ENCODE data around the gene SEPTIN10. TPM values are rescaled to one million over a fixed set of nuclear protein-coding genes. Genes with fewer than 3 reads are reported as not detected.

The SEPTIN10 gene
- total and polyA plus RNA-seq, 2 of the 8 experiments (the other 6 are each of a cell fraction or from before 2014, with no cell fraction given), result 23.7 to 101 TPM

DNA sequence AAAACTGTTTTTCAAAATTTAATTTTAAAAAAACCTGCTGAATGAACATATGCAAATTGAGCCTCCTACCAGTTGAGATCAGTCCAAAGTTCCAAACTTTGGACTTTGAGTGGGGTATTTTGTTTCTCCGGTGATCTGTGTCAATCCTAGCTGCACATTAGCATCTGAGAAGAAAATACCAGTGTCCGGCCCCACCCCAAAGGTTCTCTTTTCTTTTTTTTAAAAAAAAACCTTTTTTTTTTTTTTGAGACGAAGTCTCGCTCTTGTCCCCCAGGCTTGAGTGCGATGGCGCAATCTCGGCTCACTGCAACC lies 91.7 kb downstream of the SEPTIN10 start:
- no peaks in the 10 kb centered on the region for H3K79me1 ChIP-seq (ENCODE audit: low read depth, low read length)
- H3K9ac ChIP-seq (replicated peaks in 1 of 4; ENCODE audit: extremely low read depth in 1 of 4, low read depth in 3 of 4, low read length in 3 of 4), result no peak overlapping the region
- no peak overlapping the region for H4K91ac ChIP-seq (replicated peaks; ENCODE audit: insufficient read length, low read length)
- H2BK5ac ChIP-seq (ENCODE audit: low read depth, low read length), result no peak overlapping the region
- H2AFZ ChIP-seq (ENCODE audit: low read length), result no peak overlapping the region
- ChIA-PET POLR2A (ENCODE audit: partially characterized antibody) (no interaction called here), CTCF (ENCODE audit: partially characterized antibody) (interaction anchor here (0.9 to 1.6 kb wide), 3 partner anchors 12 to 192 kb away, joined by 3 to 8 read pairs (median 5); no protein-coding TSS in a partner anchor)
- no peak overlapping the region for H3K4ac ChIP-seq (replicated peaks; ENCODE audit: insufficient read length, low read depth, low read length)
- no peaks in the 10 kb centered on the region for H3K36me3 ChIP-seq (ENCODE audit: control insufficient read depth in 2 of 4, insufficient read depth in 4 of 4, low read length in 3 of 4)
- no peak overlapping the region for H2BK12ac ChIP-seq (ENCODE audit: low read depth, low read length)
- H3K23ac ChIP-seq (ENCODE audit: insufficient read length), result no peak overlapping the region
- no peak overlapping the region for H2BK15ac ChIP-seq (ENCODE audit: low read length)
- no peak overlapping the region for H3K14ac ChIP-seq (ENCODE audit: insufficient read length)
- H4K8ac ChIP-seq (ENCODE audit: extremely low read depth, insufficient read depth, low read length), result no peak overlapping the region
- H3K79me2 ChIP-seq (ENCODE audit: control insufficient read depth in 1 of 2, insufficient read depth in 2 of 2, low read length in 2 of 2), result no peaks in the 10 kb centered on the region
- H3K18ac ChIP-seq (ENCODE audit: extremely low read depth, low read length), result no peak overlapping the region
- H3K4me2 ChIP-seq (ENCODE audit: insufficient read depth in 1 of 2, low read depth in 2 of 2, low read length in 2 of 2), result no peak overlapping the region
- H3K23me2 ChIP-seq (ENCODE audit: low read depth, low read length), result peaks cover 2% of the 10 kb centered on the region; the same call in 1 of the 2 replicates
- no peak overlapping the region for H3K27ac ChIP-seq (ENCODE audit: low read depth, low read length)
- no peaks in the 10 kb centered on the region for H3K27me3 ChIP-seq (replicated peaks in 1 of 4; ENCODE audit: control insufficient read depth in 3 of 4, extremely low read depth in 1 of 4, insufficient read depth in 3 of 4, low read length in 3 of 4)
- TF ChIP-seq EGR1 (IDR thresholded peaks at IDR 0.05; ENCODE audit: borderline replicate concordance, low read depth, low read length), result no peak
- no peak for TF ChIP-seq KDM1A (IDR thresholded peaks at IDR 0.05; ENCODE audit: borderline replicate concordance, low read length)
- TF ChIP-seq HDAC6 (IDR thresholded peaks at IDR 0.05; ENCODE audit: low read depth, low read length), result no peak
- no peak for TF ChIP-seq TEAD4 (IDR thresholded peaks at IDR 0.05; ENCODE audit: low read depth, low read length)
- TF ChIP-seq, protein P1, sequence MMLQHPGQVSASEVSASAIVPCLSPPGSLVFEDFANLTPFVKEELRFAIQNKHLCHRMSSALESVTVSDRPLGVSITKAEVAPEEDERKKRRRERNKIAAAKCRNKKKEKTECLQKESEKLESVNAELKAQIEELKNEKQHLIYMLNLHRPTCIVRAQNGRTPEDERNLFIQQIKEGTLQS (IDR thresholded peaks at IDR 0.05; ENCODE audit: insufficient read depth, low read depth, low read length), result no peak
- no peak for TF ChIP-seq SUZ12 (IDR thresholded peaks at IDR 0.05; ENCODE audit: low read length)
- H3K9me3 ChIP-seq (ENCODE audit: insufficient read depth in 2 of 2, low read depth in 1 of 2, low read length in 1 of 2), result no peaks in the 10 kb centered on the region
- no peak for FAIRE-seq
- H3K56ac ChIP-seq (replicated peaks; ENCODE audit: insufficient read length, low read depth, low read length), result no peak overlapping the region
- H4K5ac ChIP-seq (ENCODE audit: insufficient read length, low read depth, low read length), result no peak overlapping the region
- no peaks in the 10 kb centered on the region for H4K20me1 ChIP-seq (replicated peaks in 1 of 2; ENCODE audit: control insufficient read depth in 1 of 2, insufficient read depth in 2 of 2, low read length in 2 of 2)
- H2BK20ac ChIP-seq (ENCODE audit: low read length), result no peak overlapping the region
- H2AK5ac ChIP-seq (ENCODE audit: low read depth, low read length), result no peak overlapping the region
- DNase-seq (ENCODE audit: low read depth in 1 of 2, low spot score in 2 of 2), result no peak
- no peaks in the 10 kb centered on the region for H3K4me1 ChIP-seq (replicated peaks in 1 of 4; ENCODE audit: control insufficient read depth in 3 of 4, insufficient read depth in 4 of 4, low read length in 3 of 4)
- H2BK120ac ChIP-seq (replicated peaks; ENCODE audit: low read depth, low read length), result no peak overlapping the region
- 89% methylated on average over 5 of the region's 7 CpGs; no CpG with 5 or more reads in 1 of the 2 experiments for WGBS, 2 experiments (ENCODE audit: extremely low coverage in 1 of 2, insufficient coverage in 1 of 2, insufficient read length in 1 of 2, insufficient replicate concordance in 2 of 2, low coverage in 1 of 2, low lambda C conversion rate in 2 of 2, missing lambda C conversion rate in 1 of 2)
- H3K4me3 ChIP-seq (ENCODE audit: extremely low read depth in 1 of 4, insufficient read depth in 2 of 4, low read depth in 3 of 4, low read length in 4 of 4), result no peak overlapping the region

All from H1 (cell line).